Kasumi-1 (cell line): ENCODE data around the gene GDPD2.
A peak's percentile ranks its signal among the peaks of the same experiment; 100 is the strongest.

Experiments
- DNase-seq, 2 experiments: peaks; one replicate each; lab custom pipeline; 2025; lab: John Stamatoyannopoulos, UW

The GDPD2 gene

DNA sequence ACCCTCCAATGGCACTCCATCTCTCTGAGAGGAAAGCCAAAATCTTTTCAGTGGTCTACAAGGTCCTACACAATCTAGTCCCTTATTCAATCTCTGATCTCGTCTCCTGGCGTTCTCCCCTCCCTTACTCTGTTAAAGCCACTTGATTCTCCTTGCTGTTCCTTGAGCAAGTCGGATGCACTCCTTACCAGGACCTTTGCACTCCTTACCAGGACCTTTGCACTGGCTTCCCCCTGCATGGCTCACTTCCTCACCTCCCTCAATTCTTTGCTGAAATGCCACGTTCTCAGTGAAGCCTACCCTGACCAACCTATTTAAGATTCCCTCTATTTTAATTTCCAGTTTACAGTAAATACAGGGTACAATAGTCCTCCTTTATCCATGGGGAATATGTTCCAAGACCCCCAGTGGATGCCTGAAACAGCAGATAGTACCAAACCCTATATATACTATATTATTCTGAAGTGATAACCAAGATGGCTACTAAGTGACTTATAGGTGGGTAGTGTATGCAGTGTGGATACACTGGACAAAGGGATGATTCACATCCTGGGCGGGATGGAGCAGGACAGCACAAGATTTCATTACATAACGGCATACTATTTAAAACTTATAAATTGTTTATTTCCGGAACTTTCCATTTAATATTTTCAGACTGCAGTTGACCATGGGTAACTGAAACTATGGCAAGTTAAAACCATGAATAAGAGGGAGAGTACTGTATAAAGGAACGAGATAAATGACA, 15.0 kb downstream of the GDPD2 start:
- DNase-seq, result no peak

- peak; percentile 9 to 16 for DNase-seq
Observed at GRCh38 chrX:70439016-70439415, 15.9 kb downstream of the GDPD2 start.

DNA sequence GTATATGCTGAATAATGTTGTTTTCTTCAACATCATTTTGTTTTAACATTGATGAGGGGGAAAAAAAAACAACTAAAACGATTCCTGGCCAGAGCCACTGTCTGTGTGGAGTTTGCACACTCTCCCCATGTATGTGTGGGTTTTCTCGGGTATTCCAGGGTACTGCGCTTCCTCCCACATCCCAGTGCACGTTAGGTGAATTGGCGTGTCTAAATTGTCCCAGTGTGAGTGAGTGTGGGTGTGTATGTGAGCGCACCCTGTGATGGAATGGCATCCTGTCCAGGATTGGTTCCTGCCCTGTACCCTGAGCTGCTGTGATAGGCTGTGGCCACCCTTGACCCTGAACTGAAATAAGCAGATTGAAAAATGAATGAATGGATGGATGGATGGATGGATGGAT, 19.1 kb downstream of the GDPD2 start:
- no peak for DNase-seq

DNA sequence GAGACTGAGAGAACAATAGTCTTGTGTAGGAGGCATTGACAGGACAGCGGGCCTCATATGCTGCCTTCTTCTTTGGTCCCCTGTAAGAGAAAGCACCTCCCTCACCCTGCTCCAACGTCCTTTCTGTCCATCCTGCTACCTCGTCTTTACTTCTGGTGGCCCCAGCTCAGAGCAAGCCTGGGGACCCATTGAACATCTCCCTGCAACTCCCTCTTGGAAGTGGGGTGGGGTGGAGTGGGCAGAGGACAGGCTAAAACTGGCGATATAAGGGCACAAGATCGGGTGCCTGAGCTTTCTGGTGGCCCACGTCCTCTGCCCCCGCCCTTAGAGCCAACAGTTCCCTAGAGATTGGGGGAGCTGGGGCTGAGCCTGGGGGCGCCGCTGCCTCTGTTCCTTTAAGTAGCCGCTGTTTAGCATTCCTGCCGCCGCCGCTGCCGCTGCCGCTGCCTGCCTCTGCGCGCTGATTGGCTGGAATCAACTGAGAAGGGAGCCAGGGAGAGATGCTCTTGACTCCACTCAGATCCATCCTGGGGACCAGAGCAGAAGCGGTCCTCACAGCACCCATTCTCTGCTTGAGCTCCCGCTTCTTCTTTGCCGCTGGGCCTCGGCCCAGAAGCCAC, 21.3 kb downstream of the GDPD2 start, which contains the start of gene DLG3:
Gene DLG3, plus strand, starts transcription at position 510 of the 620 bp plus-strand sequence. CDS start 367 bp downstream, outside the sequence.
- DNase-seq, result no peak

DNA sequence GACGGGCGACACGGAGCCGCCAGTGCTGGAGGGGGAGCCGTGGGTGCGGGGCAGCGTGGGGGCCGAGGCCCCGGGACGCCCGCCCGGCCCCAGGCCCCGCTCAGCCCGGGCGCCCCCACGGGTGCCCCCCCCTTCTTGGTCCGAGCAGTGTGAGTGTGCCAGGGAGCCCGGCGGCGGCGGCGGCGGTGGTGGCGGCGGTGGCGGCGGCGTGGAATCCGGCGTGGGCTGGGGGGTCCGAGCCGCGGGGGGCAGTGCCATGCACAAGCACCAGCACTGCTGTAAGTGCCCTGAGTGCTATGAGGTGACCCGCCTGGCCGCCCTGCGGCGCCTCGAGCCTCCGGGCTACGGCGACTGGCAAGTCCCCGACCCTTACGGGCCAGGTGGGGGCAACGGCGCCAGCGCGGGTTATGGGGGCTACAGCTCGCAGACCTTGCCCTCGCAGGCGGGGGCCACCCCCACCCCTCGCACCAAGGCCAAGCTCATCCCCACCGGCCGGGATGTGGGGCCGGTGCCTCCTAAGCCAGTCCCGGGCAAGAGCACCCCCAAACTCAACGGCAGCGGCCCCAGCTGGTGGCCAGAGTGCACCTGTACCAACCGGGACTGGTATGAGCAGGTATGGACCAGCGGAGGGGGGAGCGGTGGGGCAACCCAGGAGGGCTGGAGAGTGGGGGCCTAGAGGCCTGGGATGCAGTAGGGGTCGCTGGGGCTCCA, 22.0 kb downstream of the GDPD2 start:
- DNase-seq, result no peak

DNA sequence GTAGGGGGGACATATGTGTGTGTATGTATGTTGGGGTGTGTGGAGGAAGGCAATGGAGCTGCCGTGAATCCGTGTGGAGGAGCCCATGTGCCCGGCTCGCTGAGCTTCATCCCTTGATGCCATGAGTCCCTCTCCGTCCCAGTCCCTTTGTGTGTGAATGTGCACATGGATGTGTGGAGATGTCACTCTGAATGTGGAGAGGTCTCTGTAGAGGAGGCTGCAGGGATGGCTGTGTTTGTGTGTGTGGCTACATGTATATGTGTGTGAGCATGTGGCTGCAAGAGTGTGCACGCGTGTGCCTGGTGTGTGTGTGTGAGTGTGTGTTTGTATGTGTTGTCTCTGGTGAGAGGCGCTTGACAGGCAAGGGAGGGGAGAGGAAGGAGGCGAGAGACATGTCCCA, 22.8 kb downstream of the GDPD2 start:
- DNase-seq, result no peak

DNA sequence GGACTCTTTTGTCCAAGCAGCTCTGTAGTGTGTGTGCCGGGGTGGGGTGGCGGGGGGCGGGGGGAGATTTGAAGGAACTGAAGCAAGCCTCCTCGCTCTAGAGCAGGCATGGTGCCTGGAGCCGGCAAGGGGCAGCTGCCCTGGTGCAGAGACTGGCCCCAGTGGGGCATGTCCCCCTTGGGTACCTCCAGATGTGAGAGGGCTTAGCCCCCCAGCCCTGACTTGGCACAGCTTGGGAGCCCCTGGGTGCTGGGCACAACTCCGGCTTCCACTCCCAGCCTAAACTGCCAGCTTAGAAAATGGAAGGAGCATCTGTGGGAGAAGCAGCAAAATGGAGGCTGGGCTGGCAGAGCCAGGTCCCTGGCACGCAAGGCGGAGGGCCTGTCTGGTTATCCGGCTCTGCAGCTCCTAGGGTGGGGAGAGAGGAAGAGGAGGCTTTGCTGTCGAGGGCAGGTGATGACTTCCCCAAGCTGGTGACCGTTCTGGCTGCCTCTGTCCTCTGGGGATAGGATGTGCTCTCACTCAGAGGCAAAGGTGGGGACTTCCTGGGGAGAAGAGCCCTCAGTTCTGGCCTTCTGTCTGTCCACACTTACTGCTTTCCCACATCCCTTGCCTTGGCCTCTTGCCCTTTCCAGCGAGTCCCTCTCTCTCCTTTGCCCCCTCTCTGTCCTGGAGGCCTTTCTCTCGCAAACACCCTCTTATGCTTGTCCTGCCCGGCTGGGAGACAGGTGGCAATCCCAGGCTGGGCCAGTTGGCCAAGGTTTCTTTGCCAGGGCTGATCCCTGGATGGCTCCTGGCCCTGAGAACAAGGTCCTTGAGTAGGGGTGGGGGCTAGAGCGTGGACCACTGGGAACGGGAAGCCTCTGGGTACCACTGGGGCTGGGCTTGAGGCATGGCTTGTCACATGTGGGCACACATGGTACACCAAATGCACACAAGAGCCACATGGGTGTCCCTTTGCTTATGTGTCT, 23.6 kb downstream of the GDPD2 start:
- no peak for DNase-seq

- DNase-seq, result no peak
Observed at GRCh38 chrX:70449457-70449966, 26.4 kb downstream of the GDPD2 start.

- DNase-seq, result peak; percentile 27 to 44
Observed at GRCh38 chrX:70452143-70452733, 29.1 kb downstream of the GDPD2 start.

DNA sequence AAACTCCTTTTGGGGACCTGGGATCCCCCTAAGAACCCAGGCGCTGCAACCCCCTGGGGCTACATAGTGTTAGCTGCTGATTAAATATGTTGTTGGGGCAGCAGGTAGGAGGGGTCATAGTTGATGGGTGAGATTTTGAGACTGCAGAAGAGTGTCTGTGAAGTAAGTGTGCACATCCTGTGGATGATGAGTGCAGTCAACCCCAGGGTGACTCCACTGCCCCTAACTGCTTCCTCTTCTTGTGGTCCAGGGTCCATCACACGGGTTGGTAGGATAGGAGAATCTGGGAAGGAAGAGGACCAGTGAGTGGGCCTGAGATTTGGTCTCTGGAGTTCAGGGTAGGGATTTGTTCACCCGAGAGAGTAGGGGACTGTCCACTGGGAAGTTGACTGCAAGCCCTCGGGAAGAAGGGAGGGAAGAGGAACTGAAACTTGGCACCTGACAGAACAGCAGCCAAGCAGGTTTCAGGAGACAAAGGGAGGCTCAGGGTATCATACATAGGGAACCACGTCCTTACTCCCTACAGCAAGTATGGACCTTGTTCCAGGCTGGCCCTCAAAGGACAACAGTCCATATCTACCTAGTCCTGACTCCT, 30.0 kb downstream of the GDPD2 start:
- no peak for DNase-seq

GRCh38 chrX:70454441-70455365, 31.6 kb downstream of the GDPD2 start:
- DNase-seq, result peak; percentile 40 to 41

- DNase-seq, result no peak
Observed at GRCh38 chrX:70455366-70456202, 32.5 kb downstream of the GDPD2 start.

DNA sequence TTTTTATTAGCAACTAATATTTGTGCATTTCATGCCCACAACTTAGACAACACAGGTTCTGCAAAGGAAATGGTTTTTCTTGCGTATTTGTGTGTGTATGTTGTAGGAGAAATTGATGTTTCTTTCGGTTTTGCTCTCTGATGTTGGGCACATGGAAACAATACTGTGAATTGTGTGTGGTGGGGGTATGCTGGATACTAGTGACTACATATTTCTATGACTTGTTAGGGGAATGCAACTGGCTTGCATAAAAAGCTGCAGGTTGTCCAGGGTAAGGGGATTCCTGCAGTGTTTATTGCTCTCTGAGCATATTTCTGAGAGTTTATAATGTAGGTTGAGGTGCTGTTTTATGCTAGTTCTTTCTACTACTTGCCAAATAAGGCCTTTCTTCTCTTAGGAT, 33.1 kb downstream of the GDPD2 start:
- DNase-seq, result no peak

DNA sequence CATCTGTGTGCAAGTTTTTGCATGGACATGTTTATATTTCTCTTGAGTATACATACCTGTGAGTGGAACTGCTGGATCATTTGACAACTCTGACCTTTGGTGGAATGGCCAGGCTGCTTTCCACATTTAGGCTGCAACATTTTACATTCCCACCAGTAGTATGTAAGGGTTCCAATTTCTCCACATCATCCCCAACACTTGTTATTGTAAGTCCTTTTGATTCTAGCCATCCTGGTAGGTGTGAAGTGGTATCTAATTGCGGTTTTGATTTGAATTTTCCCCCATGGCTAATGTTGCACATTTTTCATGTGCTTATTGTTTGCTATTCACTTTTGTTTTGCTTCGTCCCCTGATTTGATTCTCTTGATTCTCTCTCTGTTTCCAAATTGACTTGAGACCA, 37.9 kb downstream of the GDPD2 start:
- DNase-seq, result no peak

DNA sequence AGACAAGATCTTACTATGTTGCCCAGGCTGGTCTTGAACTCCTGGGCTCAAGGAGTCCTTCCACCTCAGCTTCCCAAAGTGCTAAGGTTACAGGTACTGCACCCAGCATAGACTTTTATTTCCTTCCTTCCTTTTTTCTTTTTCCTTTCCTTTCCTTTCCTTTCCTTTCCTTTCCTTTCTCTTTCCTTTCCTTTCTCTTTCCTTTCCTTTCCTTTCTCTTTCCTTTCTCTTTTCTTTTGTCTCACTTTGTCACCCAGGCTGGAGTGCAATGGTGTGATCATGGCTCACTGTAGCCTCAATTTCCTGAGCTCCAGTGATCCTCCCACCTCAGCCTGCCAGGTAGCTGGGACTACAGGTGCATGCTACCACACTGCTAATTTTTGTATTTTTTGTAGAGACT, 40.9 kb downstream of the GDPD2 start:
- DNase-seq, result no peak

DNA sequence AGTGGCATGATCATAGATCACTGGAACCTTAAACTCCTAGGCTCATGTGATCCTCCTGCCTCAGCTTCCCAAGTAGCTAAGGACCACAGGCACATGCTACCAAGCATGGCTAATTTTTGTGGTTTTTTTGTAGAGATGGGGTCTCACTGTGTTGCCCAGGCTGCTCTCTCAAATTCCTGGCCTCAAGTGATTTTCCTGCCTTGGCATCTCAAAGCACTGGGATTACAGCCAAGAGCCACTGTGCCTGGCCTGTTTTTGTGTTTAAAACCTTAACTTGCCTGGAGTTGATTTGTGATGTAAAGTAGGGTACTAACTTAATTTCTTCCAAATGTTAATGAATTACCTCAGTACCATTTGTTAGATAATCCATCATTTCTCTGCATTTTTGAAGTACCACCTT, 43.9 kb downstream of the GDPD2 start:
- DNase-seq, result no peak

DNA sequence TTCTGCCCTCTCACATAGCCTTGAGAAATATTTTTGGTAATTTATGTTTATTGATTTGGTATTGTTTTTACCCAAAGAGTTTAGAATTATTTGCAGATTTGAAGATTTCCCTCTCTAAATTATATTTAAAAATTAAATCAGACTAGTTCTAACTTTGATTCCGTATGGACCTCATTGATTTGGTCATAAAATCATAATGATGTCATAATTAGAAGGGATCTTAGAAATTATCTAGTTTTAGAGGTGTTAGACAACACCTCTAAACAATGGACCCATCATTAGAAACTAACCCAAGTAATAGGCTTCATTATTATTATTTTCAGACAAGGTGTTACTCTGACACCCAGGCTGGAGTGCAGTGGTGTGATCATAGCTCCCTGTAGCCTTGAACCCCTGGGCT, 45.6 kb downstream of the GDPD2 start:
- DNase-seq, result no peak

DNA sequence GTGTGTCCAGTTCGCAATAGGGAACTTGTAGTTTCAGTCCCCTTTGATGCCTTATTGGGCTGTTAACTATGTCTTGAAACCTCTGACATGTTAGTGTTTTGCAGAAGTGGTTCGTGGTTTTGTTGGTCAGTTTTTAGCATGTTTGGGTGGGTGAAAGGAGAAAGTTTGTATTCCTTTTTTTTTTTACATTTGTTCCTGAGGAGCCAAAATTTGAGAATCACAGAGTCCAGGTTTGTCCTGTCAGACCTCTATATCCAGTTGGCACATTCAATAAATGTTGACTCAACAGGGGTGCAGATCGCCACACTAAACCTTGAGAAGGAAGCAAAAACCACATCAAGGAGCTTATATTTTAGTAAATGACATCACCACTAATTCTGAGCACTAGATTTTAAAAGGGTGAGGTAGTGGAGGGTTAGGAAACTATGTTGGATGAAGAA, 47.8 kb downstream of the GDPD2 start:
- peak in 1 of 2 experiments; percentile 10 for DNase-seq
